Hippocampal formation (tissue), 2 donors: ENCODE data around the gene TBX4.
"Not testable (repeated sequence)": the region's sequence is repeated elsewhere in the genome, so short reads cannot be mapped to it uniquely, and the experiment has no call there.

Source experiments
- DNase-seq, 2 donors: peaks; one replicate each; lab custom pipeline; 2025; lab: John Stamatoyannopoulos, UW

TBX4 gene

DNA sequence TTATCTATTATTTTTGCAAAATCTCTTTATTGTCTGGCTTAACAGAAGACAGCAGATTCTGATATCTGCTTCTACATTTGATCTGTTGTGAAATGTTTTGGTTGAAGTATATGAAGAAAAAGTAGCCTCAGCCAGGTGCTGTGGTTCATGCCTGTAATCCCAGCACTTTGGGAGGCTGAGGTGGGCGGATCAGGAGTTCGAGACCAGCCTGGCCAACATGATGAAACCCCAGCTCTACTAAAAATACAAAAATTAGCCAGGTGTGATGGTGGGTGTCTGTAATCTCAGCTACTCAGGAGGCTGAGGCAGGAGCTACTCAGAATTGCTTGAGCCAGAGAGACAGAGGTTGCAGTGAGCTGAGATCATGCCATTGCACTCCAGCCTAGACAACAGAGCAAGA, 75.2 kb downstream of the TBX4 start:
- not testable (repeated sequence) for DNase-seq

DNA sequence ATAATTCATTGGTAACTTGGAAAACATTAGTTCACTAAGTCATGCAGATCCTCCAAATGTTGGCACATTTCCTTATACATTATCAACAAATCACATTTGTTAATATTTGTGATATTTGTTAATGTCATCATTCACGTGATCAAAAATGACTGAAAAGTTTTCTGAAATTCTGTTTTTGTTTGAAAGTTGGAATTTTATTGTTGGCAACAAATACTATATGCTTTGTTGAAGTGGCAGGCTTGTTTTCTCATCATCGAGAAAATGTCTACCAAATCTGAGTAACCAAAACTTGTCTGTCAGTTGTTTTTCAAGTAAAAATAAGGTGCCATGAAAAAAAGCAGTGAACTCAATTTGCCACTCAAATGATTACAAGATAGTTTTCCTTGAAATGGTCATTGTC, 75.9 kb downstream of the TBX4 start:
- DNase-seq = no peak

DNA sequence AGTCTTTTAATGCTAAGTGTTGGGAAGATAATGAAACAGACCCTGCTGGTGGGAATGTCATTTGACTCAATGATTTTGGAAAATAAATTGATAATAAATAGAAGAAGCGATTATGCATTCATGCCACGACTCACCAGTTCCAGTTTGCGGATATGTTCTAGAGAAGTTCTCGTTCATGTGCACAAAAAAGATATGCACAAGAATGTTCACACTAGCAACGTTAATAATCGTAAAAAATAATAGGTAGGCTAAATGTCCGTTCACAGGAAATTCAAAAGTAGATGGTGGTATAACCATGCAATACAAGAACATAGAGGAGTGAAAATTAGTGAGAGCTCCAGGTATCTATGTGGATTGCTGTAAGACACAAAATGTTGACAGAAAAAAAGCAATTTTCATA, 79.0 kb downstream of the TBX4 start:
- no peak for DNase-seq

DNA sequence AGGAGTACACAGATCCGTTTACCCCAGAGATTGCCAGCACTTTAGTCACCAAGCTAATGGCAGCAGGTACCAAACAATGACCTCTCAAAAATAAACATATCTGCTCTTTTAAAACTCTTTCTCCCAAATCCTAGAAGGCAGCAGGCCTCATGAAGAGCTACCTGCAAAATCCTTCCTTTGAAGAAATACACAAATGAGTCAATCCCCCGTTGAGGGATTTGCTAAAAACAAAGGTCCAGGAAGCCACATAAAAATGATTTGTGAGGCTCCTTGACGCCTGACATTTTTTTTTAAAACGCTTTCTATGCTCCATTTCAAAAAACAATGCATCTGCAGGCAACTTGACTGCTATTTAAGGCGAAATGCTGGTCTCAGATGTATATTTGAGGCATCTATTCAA, 80.6 kb downstream of the TBX4 start:
- DNase-seq = no peak

DNA sequence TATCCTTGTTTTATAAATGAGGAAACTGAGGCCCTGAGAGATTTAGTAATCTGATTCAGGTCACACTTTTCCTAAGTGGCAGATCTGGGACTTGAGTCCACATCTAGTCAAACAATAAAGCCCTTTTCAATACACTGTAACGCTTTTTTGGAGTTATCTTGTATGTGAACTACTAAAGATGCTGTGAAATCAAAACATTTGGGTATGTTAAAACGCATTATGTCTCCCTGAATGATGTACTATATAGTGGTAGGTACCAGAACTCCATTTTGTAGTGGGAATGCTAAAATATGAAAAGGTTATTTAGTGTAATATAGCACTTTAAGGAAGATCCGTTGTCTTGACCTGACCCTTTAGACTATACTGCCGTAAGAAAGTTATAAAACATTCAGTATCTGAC, 81.6 kb downstream of the TBX4 start:
- no peak for DNase-seq

DNA sequence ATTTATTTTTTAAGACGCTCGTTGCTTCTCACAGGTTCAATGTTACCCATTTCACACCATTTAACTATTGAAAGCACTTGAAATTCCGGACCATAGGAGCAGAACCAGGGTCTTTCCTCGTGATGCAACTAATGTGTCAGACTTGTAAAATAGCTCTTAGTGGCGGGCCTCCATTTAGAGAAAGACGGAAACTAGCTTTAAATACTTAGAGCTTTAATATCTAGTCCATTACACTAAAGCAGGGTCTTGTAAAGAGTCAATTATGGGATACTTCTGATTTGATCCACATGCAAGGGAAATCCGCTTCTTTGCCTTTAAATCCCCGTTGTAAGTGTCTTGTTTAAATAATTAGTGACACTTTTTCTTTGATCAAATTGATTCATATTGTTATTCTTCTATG, 82.2 kb downstream of the TBX4 start:
- no peak for DNase-seq
